Adrenal gland (tissue), 5 donors: ENCODE results near the gene FAM9C.

ENCODE experiments used
- CTCF ChIP-seq, 6 experiments: fragments of 450-650 bp in 4 of 6; fragments of 200-600 bp in 2 of 6; sonication (generic) in 1 of 6; IDR thresholded peaks; 1 replicate in 5 of 6; 2 replicates in 1 of 6; pipeline versions ENCODE4 v1.5.1 to v1.8.0; 2016 to 2021; ENCODE audit warnings: antibody characterized with exemption in 6 of 6, mild to moderate bottlenecking in 2 of 6, moderate library complexity in 1 of 6
- POLR2A ChIP-seq, 2 donors: fragments of 450-650 bp; IDR thresholded peaks; one replicate each; pipeline ENCODE4 v1.6.1; 2017; ENCODE audit warnings: antibody characterized with exemption in 2 of 2, mild to moderate bottlenecking in 2 of 2, moderate library complexity in 1 of 2
- donor health status: DM: no; HTN: no; CAD: no.

DNA sequence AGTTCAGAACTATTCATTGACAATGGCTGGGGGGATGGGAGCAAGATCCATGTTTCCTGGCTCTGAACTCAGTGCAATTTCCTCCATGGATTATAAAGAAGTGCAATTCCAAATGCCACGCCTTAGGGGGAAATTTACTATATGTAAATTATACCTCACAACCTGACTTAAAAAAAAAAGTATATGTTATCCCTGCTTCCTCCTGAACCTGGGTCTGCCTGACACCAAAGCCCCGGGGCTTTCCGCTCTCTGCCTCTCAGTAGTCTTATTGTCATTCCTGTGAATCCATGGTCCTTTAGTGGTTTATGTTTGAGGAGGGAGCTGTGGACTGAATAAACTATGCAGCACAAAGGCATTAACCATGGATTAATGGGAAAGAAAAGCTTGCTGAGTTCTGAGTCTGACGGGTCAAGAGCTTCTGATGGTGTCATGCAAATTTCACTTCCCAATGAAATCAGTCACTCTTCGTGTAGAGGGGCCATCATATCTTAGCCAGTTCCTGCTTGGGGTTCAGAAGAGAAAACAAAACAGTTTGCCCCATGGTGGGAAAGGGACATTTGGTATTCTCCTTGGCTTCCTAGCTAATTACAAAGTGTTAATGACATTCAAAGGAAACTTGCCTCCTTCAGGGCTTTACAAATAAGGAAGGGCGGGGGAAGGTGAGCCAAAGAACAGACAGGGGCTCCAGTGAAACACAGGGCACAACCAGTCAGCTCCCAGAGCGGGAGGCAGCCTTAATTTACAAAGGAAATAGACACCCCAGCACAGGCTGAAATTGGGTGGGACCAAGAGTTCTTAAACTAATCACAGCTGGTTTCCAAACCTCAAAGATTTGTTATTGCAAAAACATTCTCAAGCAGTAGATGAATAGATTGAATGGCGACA is 14.3 kb downstream of the FAM9C start:
- no peak for TF ChIP-seq CTCF (IDR thresholded peaks at IDR 0.05)
- no peak for TF ChIP-seq POLR2A (IDR thresholded peaks at IDR 0.05)
